ENCODE results near the gene XPO5. TPM values are rescaled to one million over a fixed set of nuclear protein-coding genes. Genes with fewer than 3 reads are reported as not detected.

The XPO5 gene
- total RNA-seq, 2 donors from 2014 or later = 16.8 to 20.5 TPM

DNA sequence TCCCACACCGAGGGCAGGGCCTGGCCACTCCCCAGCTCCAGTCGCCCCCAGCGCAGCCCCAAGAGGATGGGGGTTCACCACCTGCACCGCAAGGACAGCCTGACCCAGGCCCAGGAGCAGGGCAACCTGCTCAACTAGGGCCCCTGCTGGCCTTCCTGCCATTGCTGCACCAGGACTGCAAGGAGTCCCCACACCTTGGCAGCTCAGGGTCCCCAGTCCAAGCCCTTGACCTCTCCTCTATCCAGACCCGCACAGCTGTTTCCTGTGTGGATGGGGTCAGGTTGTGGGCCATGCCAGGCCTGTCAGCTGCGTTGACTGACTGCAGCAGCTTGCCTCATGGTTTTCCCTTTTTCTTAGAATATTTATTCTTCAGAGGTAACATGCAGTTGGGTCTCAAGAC is 70.1 kb downstream of the XPO5 start:
- peaks cover 2 to 22% of the 10 kb centered on the region in 2 donors for H3K36me3 ChIP-seq (replicated peaks in 1 of 2; ENCODE audit: insufficient read depth in 1 of 2, low read depth in 2 of 2)
- no peaks in the 10 kb centered on the region for H3K27me3 ChIP-seq
- no peaks in the 10 kb centered on the region for H3K9me3 ChIP-seq
- 53 to 78% methylated on average over 3 to 6 of the region's 6 CpGs for WGBS, 2 donors
- peaks cover 21% of the 10 kb centered on the region for H3K4me1 ChIP-seq
- no peak overlapping the region for H3K27ac ChIP-seq
- H3K4me3 ChIP-seq = no peak overlapping the region
- intact Hi-C loops (cut with DNase I) = loop anchor here (5.0 to 10.0 kb wide), 2 partner anchors 53 to 251 kb away; no protein-coding TSS in a partner anchor
- DNase-seq (no peak), ATAC-seq (no peak)
- TF ChIP-seq POLR2A (IDR thresholded peaks at IDR 0.05) = no peak
- no peak for TF ChIP-seq CTCF (IDR thresholded peaks at IDR 0.05)

- DNase-seq = no peak
- ATAC-seq = no peak
- Histone ChIP-seq H3K4me1 (peaks cover 15% of the 10 kb centered on the region), H3K4me3 (no peak overlapping the region), H3K27me3 (no peaks in the 10 kb centered on the region), H3K36me3 (replicated peaks in 1 of 2; ENCODE audit: insufficient read depth in 1 of 2, low read depth in 2 of 2) (peaks cover 9 to 29% of the 10 kb centered on the region in 2 donors), H3K27ac (no peak overlapping the region), H3K9me3 (no peaks in the 10 kb centered on the region)
- 86 to 94% methylated on average over 1 to 19 of the region's 26 CpGs for WGBS, 2 donors
- TF ChIP-seq POLR2A (IDR thresholded peaks at IDR 0.05) (no peak), CTCF (IDR thresholded peaks at IDR 0.05) (no peak)
- intact Hi-C loops (cut with DNase I) = loop anchor here (5.0 to 10.0 kb wide), 2 partner anchors 53 to 250 kb away; no protein-coding TSS in a partner anchor
These were observed 70.9 kb downstream of the XPO5 start for GRCh38 chr6:43504756-43505593.

DNA sequence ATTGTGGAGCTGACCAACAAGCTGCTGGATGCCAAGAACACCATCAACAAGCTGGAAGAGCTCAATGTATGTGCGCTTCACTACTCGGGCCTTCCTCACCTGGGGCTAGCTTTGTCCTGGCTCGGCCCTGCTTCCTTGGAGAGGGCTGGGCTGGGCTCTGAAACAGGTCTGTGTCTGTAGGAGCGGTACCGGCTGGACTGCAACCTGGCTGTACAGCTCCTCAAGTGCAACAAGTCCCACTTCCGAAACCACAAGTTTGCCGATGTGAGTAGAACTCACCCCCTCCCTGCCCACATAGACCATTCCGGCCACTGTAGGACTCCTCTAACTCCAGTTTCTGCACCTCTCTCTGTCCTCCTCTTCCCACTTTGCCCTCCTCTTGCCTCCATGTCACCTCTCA is 72.4 kb downstream of the XPO5 start:
- H3K27ac ChIP-seq = no peak overlapping the region
- no peak for TF ChIP-seq CTCF (IDR thresholded peaks at IDR 0.05)
- TF ChIP-seq POLR2A (IDR thresholded peaks at IDR 0.05) = no peak
- intact Hi-C loops (cut with DNase I) = loop anchor here (10.0 kb wide), 1 partner anchor 249 kb away; no protein-coding TSS in a partner anchor
- H3K9me3 ChIP-seq = no peaks in the 10 kb centered on the region
- H3K4me3 ChIP-seq = no peak overlapping the region
- H3K27me3 ChIP-seq = no peaks in the 10 kb centered on the region
- peaks cover 5% of the 10 kb centered on the region for H3K4me1 ChIP-seq
- peaks cover 9 to 34% of the 10 kb centered on the region in 2 donors for H3K36me3 ChIP-seq (replicated peaks in 1 of 2; ENCODE audit: insufficient read depth in 1 of 2, low read depth in 2 of 2)
- WGBS, 2 donors = 85 to 88% methylated on average over 7 to 8 of the region's 8 CpGs
- ATAC-seq (no peak), DNase-seq (no peak)

DNA sequence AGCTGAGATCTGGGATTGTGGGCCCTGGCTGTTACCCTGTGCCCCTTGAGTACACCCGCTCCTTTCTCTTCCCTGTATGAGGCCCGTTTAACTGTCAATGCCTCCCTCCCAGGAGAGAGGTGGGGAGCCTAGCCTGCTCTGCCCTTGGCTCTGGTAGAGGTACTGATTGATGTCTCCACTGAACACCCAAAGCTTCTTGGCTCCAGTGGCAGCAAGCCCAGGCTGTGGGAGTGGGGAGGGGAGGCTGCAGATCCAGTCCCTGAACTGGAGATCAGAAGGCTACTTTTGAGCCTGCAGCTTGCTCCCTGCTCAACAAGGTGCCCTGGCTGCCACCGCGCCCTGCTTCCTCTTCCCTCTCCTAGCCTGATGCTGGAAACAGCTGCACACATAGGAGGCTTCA is 73.2 kb downstream of the XPO5 start:
- Histone ChIP-seq H3K27me3 (no peaks in the 10 kb centered on the region), H3K4me1 (peaks cover 5% of the 10 kb centered on the region), H3K9me3 (no peaks in the 10 kb centered on the region), H3K27ac (no peak overlapping the region), H3K36me3 (replicated peaks in 1 of 2; ENCODE audit: insufficient read depth in 1 of 2, low read depth in 2 of 2) (peaks cover 9 to 35% of the 10 kb centered on the region in 2 donors), H3K4me3 (no peak overlapping the region)
- TF ChIP-seq CTCF (IDR thresholded peaks at IDR 0.05) = no peak
- no peak for TF ChIP-seq POLR2A (IDR thresholded peaks at IDR 0.05)
- WGBS, 2 donors = 79 to 83% methylated on average over 2 to 4 of the region's 4 CpGs
- intact Hi-C loops (cut with DNase I) = loop anchor here (10.0 kb wide), 1 partner anchor 248 kb away; no protein-coding TSS in a partner anchor
- DNase-seq (no peak), ATAC-seq (no peak)
